H9 (cell line): Measurements from ENCODE around the gene GRB10. TPM values are rescaled to one million over a fixed set of nuclear protein-coding genes. Genes with fewer than 3 reads are reported as not detected.

Experiments used
- DNase-seq: peaks from one replicate; pipeline ENCODE4 v3.0.0-alpha.2; 2017
- H2AFZ ChIP-seq: one replicate; pipeline ENCODE4 v1.6.1; 2013; ENCODE audit warnings: mild to moderate bottlenecking, low read length, control low read depth, moderate library complexity
- H2AK5ac ChIP-seq: 2 replicates; pipeline ENCODE4 v1.6.1; 2013; ENCODE audit warnings: low read length, control low read depth, mixed read lengths; ENCODE audit not compliant: insufficient read length
- H2BK120ac ChIP-seq: one replicate; pipeline ENCODE4 v1.6.1; 2013; ENCODE audit warnings: low read depth, mild to moderate bottlenecking, low read length, control low read depth, inconsistent platforms; ENCODE audit not compliant: poor library complexity, severe bottlenecking
- H2BK12ac ChIP-seq: 2 replicates; pipeline ENCODE4 v1.6.1; 2013; ENCODE audit warnings: low read length, control low read depth, mixed read lengths, low read depth; ENCODE audit not compliant: insufficient read length
- H2BK15ac ChIP-seq: 2 replicates; pipeline ENCODE4 v1.6.1; 2013; ENCODE audit warnings: low read depth, low read length, control low read depth
- H2BK20ac ChIP-seq: one replicate; pipeline ENCODE4 v1.6.1; 2013; ENCODE audit warnings: low read depth, mild to moderate bottlenecking, low read length, control low read depth, inconsistent platforms; ENCODE audit not compliant: poor library complexity, severe bottlenecking
- H2BK5ac ChIP-seq: 2 replicates; pipeline ENCODE4 v1.6.1; 2013; ENCODE audit warnings: low read length, control low read depth, mixed read lengths; ENCODE audit not compliant: insufficient read length
- H3K14ac ChIP-seq: 2 replicates; pipeline ENCODE4 v1.6.1; 2013; ENCODE audit warnings: low read length, control low read depth; ENCODE audit not compliant: insufficient read depth
- H3K18ac ChIP-seq: 2 replicates; pipeline ENCODE4 v1.6.1; 2013; ENCODE audit warnings: low read depth, mild to moderate bottlenecking, mixed read lengths, low read length, control low read depth; ENCODE audit not compliant: insufficient read length
- H3K23ac ChIP-seq: 2 replicates; pipeline ENCODE4 v1.6.1; 2013; ENCODE audit warnings: low read length, control low read depth, mixed read lengths, low read depth; ENCODE audit not compliant: insufficient read length
- H3K23me2 ChIP-seq: 2 replicates; pipeline ENCODE4 v1.6.1; 2013; ENCODE audit warnings: low read depth, mild to moderate bottlenecking, mixed read lengths, low read length, control low read depth; ENCODE audit not compliant: insufficient read length, poor library complexity, severe bottlenecking
- H3K27ac ChIP-seq: 2 replicates; pipeline ENCODE4 v1.5.1; 2013; ENCODE audit warnings: low read length, control low read depth, mixed read lengths, low read depth; ENCODE audit not compliant: insufficient read length
- H3K27me3 ChIP-seq: 2 replicates; pipeline ENCODE4 v1.6.1; 2013; ENCODE audit warnings: low read length, control low read depth, inconsistent platforms; ENCODE audit not compliant: insufficient read depth
- H3K4ac ChIP-seq: 2 replicates; pipeline ENCODE4 v1.6.1; 2013; ENCODE audit warnings: low read depth, mild to moderate bottlenecking, control low read depth, inconsistent platforms, low read length, moderate library complexity
- H3K4me1 ChIP-seq: 2 replicates; pipeline ENCODE4 v1.6.1; 2013; ENCODE audit warnings: low read length, control low read depth, inconsistent platforms; ENCODE audit not compliant: insufficient read depth
- H3K4me2 ChIP-seq: 2 replicates; pipeline ENCODE4 v1.6.1; 2013; ENCODE audit warnings: low read length, control low read depth, mixed read lengths; ENCODE audit not compliant: insufficient read length, insufficient read depth
- H3K56ac ChIP-seq: 2 replicates; pipeline ENCODE4 v1.6.1; 2013; ENCODE audit warnings: low read depth, mild to moderate bottlenecking, mixed read lengths, low read length, control low read depth; ENCODE audit not compliant: insufficient read length
- H3K79me1 ChIP-seq: 2 replicates; pipeline ENCODE4 v1.6.1; 2013; ENCODE audit warnings: low read depth, mild to moderate bottlenecking, moderate library complexity, low read length, control low read depth, inconsistent platforms; ENCODE audit not compliant: insufficient read depth, poor library complexity, severe bottlenecking
- H3K79me2 ChIP-seq: 2 replicates; pipeline ENCODE4 v1.6.1; 2013; ENCODE audit warnings: low read length, control low read depth, inconsistent platforms; ENCODE audit not compliant: insufficient read depth
- H3K9ac ChIP-seq: 2 replicates; pipeline ENCODE4 v1.6.1; 2013; ENCODE audit warnings: low read length, control low read depth, mixed read lengths; ENCODE audit not compliant: insufficient read length; ENCODE audit errors: extremely low read depth
- H3K9me3 ChIP-seq: one replicate; pipeline ENCODE4 v1.6.1; 2013; ENCODE audit warnings: low read depth, low read length, inconsistent platforms; ENCODE audit not compliant: control insufficient read depth
- H3T11ph ChIP-seq: one replicate; pipeline ENCODE4 v1.6.1; 2013; ENCODE audit warnings: mild to moderate bottlenecking, low read length, control low read depth, inconsistent platforms
- H4K20me1 ChIP-seq: one replicate; pipeline ENCODE4 v1.6.1; 2013; ENCODE audit not compliant: control insufficient read depth, insufficient read length, insufficient read depth
- H4K5ac ChIP-seq: 2 replicates; pipeline ENCODE4 v1.6.1; 2013; ENCODE audit warnings: low read depth, mild to moderate bottlenecking, mixed read lengths, low read length, control low read depth; ENCODE audit not compliant: insufficient read length
- H4K8ac ChIP-seq: replicated peaks from 2 replicates; pipeline ENCODE4 v1.6.1; 2013; ENCODE audit warnings: low read length, control low read depth, mixed read lengths, low read depth; ENCODE audit not compliant: insufficient read length
- H4K91ac ChIP-seq: 2 replicates; pipeline ENCODE4 v1.6.1; 2013; ENCODE audit warnings: low read depth, mild to moderate bottlenecking, moderate library complexity, mixed read lengths, low read length, control low read depth; ENCODE audit not compliant: insufficient read length
- H3K27ac Mint-ChIP-seq, 3 experiments: 2 replicates in 2 of 3; 3 replicates in 1 of 3; pipeline ENCODE4 v1.8.0; 2020 to 2021; ENCODE audit warnings: mixed read lengths in 3 of 3, mild to moderate bottlenecking in 1 of 3, moderate library complexity in 1 of 3
- H3K27me3 Mint-ChIP-seq: 2 replicates; pipeline ENCODE4 v1.8.0; 2021; ENCODE audit warnings: low read depth, mild to moderate bottlenecking, moderate library complexity, mixed read lengths
- H3K36me3 Mint-ChIP-seq, 3 experiments: 2 replicates in 2 of 3; 3 replicates in 1 of 3; pipeline ENCODE4 v1.8.0; 2020 to 2021; ENCODE audit warnings: low read depth in 3 of 3, mixed read lengths in 3 of 3; ENCODE audit not compliant: insufficient read depth in 1 of 3
- H3K4me1 Mint-ChIP-seq, 2 experiments: 2 replicates each; pipeline ENCODE4 v1.8.0; 2020; ENCODE audit warnings: mixed read lengths in 2 of 2
- H3K4me3 Mint-ChIP-seq, 2 experiments: 2 replicates in 1 of 2; 3 replicates in 1 of 2; pipeline ENCODE4 v1.8.0; 2020 to 2021; ENCODE audit warnings: mild to moderate bottlenecking in 2 of 2, mixed read lengths in 2 of 2, moderate library complexity in 1 of 2
- H3K9me3 Mint-ChIP-seq, 2 experiments: 2 replicates in 1 of 2; 3 replicates in 1 of 2; pipeline ENCODE4 v1.8.0; 2020; ENCODE audit warnings: mild to moderate bottlenecking in 2 of 2, mixed read lengths in 2 of 2, moderate library complexity in 1 of 2
- CTCF ChIP-seq: fragments of 200-600 bp; sonication (generic); conservative IDR thresholded peaks from 3 replicates; pipeline ENCODE4 v1.8.0; 2021; ENCODE audit warnings: antibody characterized with exemption, mild to moderate bottlenecking
- WGBS: extraction: QIAGEN DNeasy Blood & Tissue Kit; methylation state at CpG from one replicate; pipeline ENCODE4 v1.1.7; 2013; ENCODE audit warnings: missing lambda C conversion rate, low lambda C conversion rate, mixed read lengths; ENCODE audit not compliant: insufficient read length; ENCODE audit errors: extremely low coverage; 5-methylcytosine and 5-hydroxymethylcytosine counted together
- total RNA-seq: library from RNA; stranded (reverse); gene quantifications from 2 replicates; pipeline ENCODE4 v1.2.1, GENCODE V29; 2021

GRB10 gene
- total RNA-seq, 1 experiment from 2014 or later, result 108 TPM

GRCh38 chr7:50791938-50792341 lies 9.2 kb upstream of the GRB10 start:
- no peak for DNase-seq
- Histone ChIP-seq H4K5ac (no peak overlapping the region), H3K4ac (no peak overlapping the region), H2BK120ac (no peak overlapping the region), H4K8ac (no peak overlapping the region), H3K18ac (no peak overlapping the region), H2AFZ (no peak overlapping the region), H3K4me2 (peak overlapping the region; percentile 69), H2BK12ac (no peak overlapping the region), H4K91ac (no peak overlapping the region), H3K79me2 (peaks cover 36% of the 10 kb centered on the region; the same call in 1 of the 2 replicates), H2BK5ac (no peak overlapping the region), H3K79me1 (peaks cover 3% of the 10 kb centered on the region), H3T11ph (no peak overlapping the region), H3K23ac (no peak overlapping the region), H3K14ac (peak overlapping the region; percentile 70; the same call in 1 of the 2 replicates), H3K27ac (no peak overlapping the region), H3K9ac (peak overlapping the region; percentile 39), H2AK5ac (no peak overlapping the region), H2BK20ac (no peak overlapping the region), H3K56ac (no peak overlapping the region), H3K23me2 (peaks cover 10% of the 10 kb centered on the region), H3K4me1 (peaks cover 11% of the 10 kb centered on the region; the same call in 1 of the 2 replicates), H3K27me3 (peaks cover 7% of the 10 kb centered on the region; the same call in 1 of the 2 replicates), H3K9me3 (peaks cover 10% of the 10 kb centered on the region), H4K20me1 (no peaks in the 10 kb centered on the region), H2BK15ac (no peak overlapping the region)
- Mint-ChIP-seq H3K36me3 (peaks cover 25 to 31% (median 29%) of the 10 kb centered on the region in 3 experiments), H3K4me3 (peak overlapping the region; percentile 78 to 94), H3K4me1 (peaks cover 43 to 56% of the 10 kb centered on the region in 2 experiments), H3K27ac (peak overlapping the region in 2 of 3 experiments; percentile 55 to 86; a peak in 4 of 7 replicates), H3K9me3 (peaks cover 21% of the 10 kb centered on the region in 2 experiments), H3K27me3 (peaks cover 30% of the 10 kb centered on the region)
- TF ChIP-seq CTCF, result no peak
- no CpG with 5 or more reads among the region's 10 CpGs for WGBS
